Ishikawa (cell line): ENCODE measurements around the gene METTL9.
A peak's percentile ranks its signal among the peaks of the same experiment; 100 is the strongest.

ENCODE experiments used
- CEBPB ChIP-seq: IDR thresholded peaks from 2 replicates; pipeline ENCODE4 v1.6.1; 2012
- CREB1 ChIP-seq: IDR thresholded peaks from 2 replicates; pipeline ENCODE4 v1.6.1; 2012; ENCODE audit warnings: low read depth
- EGR1 ChIP-seq: IDR thresholded peaks from 2 replicates; pipeline ENCODE4 v1.6.1; 2012
- EP300 ChIP-seq: IDR thresholded peaks from 2 replicates; pipeline ENCODE4 v1.6.1; 2012; ENCODE audit warnings: borderline replicate concordance
- FOXM1 ChIP-seq: IDR thresholded peaks from 2 replicates; pipeline ENCODE4 v1.6.1; 2012; ENCODE audit warnings: low read depth, borderline replicate concordance
- MAX ChIP-seq: IDR thresholded peaks from 2 replicates; pipeline ENCODE4 v1.6.1; 2012
- NFIC ChIP-seq: IDR thresholded peaks from 2 replicates; pipeline ENCODE4 v1.6.1; 2012
- RAD21 ChIP-seq: IDR thresholded peaks from 2 replicates; pipeline ENCODE4 v1.6.1; 2012; ENCODE audit warnings: low read depth
- REST ChIP-seq: IDR thresholded peaks from 2 replicates; pipeline ENCODE4 v1.6.1; 2012; ENCODE audit warnings: low read depth, mild to moderate bottlenecking
- TAF1 ChIP-seq: IDR thresholded peaks from 2 replicates; pipeline ENCODE4 v1.6.1; 2012; ENCODE audit warnings: low read depth, mild to moderate bottlenecking
- TCF12 ChIP-seq: IDR thresholded peaks from 2 replicates; pipeline ENCODE4 v1.6.1; 2012; ENCODE audit warnings: low read depth
- TEAD4 ChIP-seq: IDR thresholded peaks from 2 replicates; pipeline ENCODE4 v1.6.1; 2012
- USF1 ChIP-seq: IDR thresholded peaks from 2 replicates; pipeline ENCODE4 v1.6.1; 2012
- YY1 ChIP-seq: IDR thresholded peaks from 2 replicates; pipeline ENCODE4 v1.6.1; 2012; ENCODE audit warnings: low read depth
- ZBTB7A ChIP-seq: IDR thresholded peaks from 2 replicates; pipeline ENCODE4 v1.6.1; 2012; ENCODE audit warnings: low read depth

METTL9 gene

GRCh38 chr16:21685034-21685455 is 85.7 kb downstream of the METTL9 start:
- peak; percentile 27; the same call in 1 of the 2 replicates for TF ChIP-seq USF1
- peak; percentile 87 for TF ChIP-seq MAX
- TF ChIP-seq ZBTB7A: peak; percentile 81
- no peak for TF ChIP-seq TCF12
- no peak for TF ChIP-seq RAD21
- peak; percentile 95 for TF ChIP-seq REST

GRCh38 chr16:21689107-21689506 is 89.7 kb downstream of the METTL9 start:
- no peak for TF ChIP-seq YY1
- TF ChIP-seq CEBPB: no peak
- TF ChIP-seq USF1: no peak
- TF ChIP-seq FOXM1: no peak
- no peak for TF ChIP-seq CREB1
- no peak for TF ChIP-seq NFIC
- TF ChIP-seq TAF1: no peak
- TF ChIP-seq RAD21: no peak
- TF ChIP-seq REST: no peak
- TF ChIP-seq EP300: no peak
- no peak for TF ChIP-seq MAX
- TF ChIP-seq EGR1: no peak
- no peak for TF ChIP-seq ZBTB7A
- no peak for TF ChIP-seq TEAD4
- no peak for TF ChIP-seq TCF12

GRCh38 chr16:21694609-21695008 is 95.2 kb downstream of the METTL9 start:
- TF ChIP-seq EGR1 (no peak), USF1 (no peak), TAF1 (no peak), RAD21 (no peak), MAX (no peak)

GRCh38 chr16:21697032-21697431 is 97.7 kb downstream of the METTL9 start:
- TF ChIP-seq NFIC: no peak
- TF ChIP-seq REST: no peak
- no peak for TF ChIP-seq EP300
- no peak for TF ChIP-seq ZBTB7A
- TF ChIP-seq FOXM1: no peak
- TF ChIP-seq CEBPB: 0 out of 2 replicates have a peak, but pooled peaks have one; percentile 7
- TF ChIP-seq TCF12: no peak
